Naive B cell (primary cell): Measurements from ENCODE around the gene CD99. TPM values are rescaled to one million over a fixed set of nuclear protein-coding genes. Genes with fewer than 3 reads are reported as not detected.
A peak's percentile ranks its signal among the peaks of the same experiment; 100 is the strongest.

Source experiments
- ATAC-seq, 2 donors: fragments of 150-1000 bp; cut with Tn5 transposase; 2 replicates each; pipeline ENCODE4 v1.10.0; 2021; ENCODE audit warnings: low read depth in 2 of 2, mild to moderate bottlenecking in 2 of 2, moderate library complexity in 2 of 2
- DNase-seq: peaks from one replicate; pipeline ENCODE4 v3.0.0; 2022
- H3K27ac Mint-ChIP-seq, 6 donors: one replicate each; pipeline ENCODE4 v1.8.0; 2020 to 2022; ENCODE audit warnings: mild to moderate bottlenecking in 6 of 6, mixed read lengths in 6 of 6, moderate library complexity in 5 of 6, inconsistent platforms in 2 of 6
- H3K27me3 Mint-ChIP-seq, 3 donors: one replicate each; pipeline ENCODE4 v1.8.0; 2021 to 2022; ENCODE audit warnings: mixed read lengths in 3 of 3, mild to moderate bottlenecking in 1 of 3
- H3K36me3 Mint-ChIP-seq, 2 donors: one replicate each; pipeline ENCODE4 v1.8.0; 2020 to 2022; ENCODE audit warnings: mixed read lengths in 2 of 2, inconsistent platforms in 1 of 2, mild to moderate bottlenecking in 1 of 2
- H3K4me1 Mint-ChIP-seq, 3 donors: one replicate each; pipeline ENCODE4 v1.8.0; 2020 to 2022; ENCODE audit warnings: mixed read lengths in 3 of 3, inconsistent platforms in 1 of 3, mild to moderate bottlenecking in 1 of 3, moderate library complexity in 1 of 3
- H3K4me3 Mint-ChIP-seq, 8 donors: one replicate each; pipeline ENCODE4 v1.8.0; 2020 to 2022; ENCODE audit warnings: mild to moderate bottlenecking in 8 of 8, mixed read lengths in 8 of 8, moderate library complexity in 8 of 8, inconsistent platforms in 2 of 8
- H3K9me3 Mint-ChIP-seq, 7 donors: one replicate each; pipeline ENCODE4 v1.8.0; 2020 to 2022; ENCODE audit warnings: mixed read lengths in 7 of 7, mild to moderate bottlenecking in 5 of 7, inconsistent platforms in 2 of 7, moderate library complexity in 1 of 7
- polyA plus RNA-seq, 6 donors: library from polyadenylated mRNA; unstranded; fragments of 300-500 nt; fragmentation: Illumina TruSeq; gene quantifications; one replicate each; pipeline ENCODE4 v1.2.3, GENCODE V29; 2021; ENCODE audit warnings: low read depth in 6 of 6

Gene CD99
- polyA plus RNA-seq, 6 donors from 2014 or later, result 85.3 to 132 (median 119) TPM

DNA sequence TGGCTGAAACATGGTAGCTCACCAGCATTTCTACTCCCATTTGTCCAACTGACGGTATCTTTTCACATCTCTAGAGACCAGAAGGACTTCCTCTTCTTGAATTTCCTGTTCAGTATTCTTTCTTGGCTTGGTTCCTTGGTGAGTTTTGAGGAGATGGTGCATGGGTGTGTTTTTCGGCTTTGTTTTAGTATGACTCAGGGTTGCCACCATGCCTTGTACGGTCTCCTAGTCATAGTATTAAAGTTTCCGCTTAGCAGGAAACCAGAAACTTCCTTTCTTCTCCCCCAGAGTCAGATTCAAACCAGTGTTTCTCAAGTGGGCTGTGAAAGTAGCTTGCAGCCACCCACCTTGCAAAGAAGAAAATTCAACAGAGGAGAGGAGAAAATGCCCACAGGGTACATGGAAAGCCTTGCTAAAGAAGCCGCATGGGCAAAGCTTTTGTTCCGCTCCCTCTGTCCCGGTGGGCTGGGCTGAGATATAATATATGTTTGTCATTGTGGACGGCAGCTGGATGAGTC lies 5.7 kb downstream of the CD99 start:
- H3K27me3 Mint-ChIP-seq, result no peaks in the 10 kb centered on the region
- H3K4me3 Mint-ChIP-seq, result peak overlapping the region; percentile 34 to 84 (median 72)
- peaks cover 71 to 96% (median 95%) of the 10 kb centered on the region in 3 donors for H3K4me1 Mint-ChIP-seq
- ATAC-seq, result peak; percentile 74 to 75
- peak; percentile 59 for DNase-seq
- peak overlapping the region in 4 of 6 donors; percentile 1 to 88 (median 36) for H3K27ac Mint-ChIP-seq
- peaks cover 0 to 7% (median 0%) of the 10 kb centered on the region in 7 donors for H3K9me3 Mint-ChIP-seq
- peaks cover 10 to 17% of the 10 kb centered on the region in 2 donors for H3K36me3 Mint-ChIP-seq

GRCh38 chrX:2697306-2697705 lies 6.2 kb downstream of the CD99 start:
- H3K27ac Mint-ChIP-seq, result peak overlapping the region in 4 of 6 donors; percentile 3 to 88 (median 27)
- H3K36me3 Mint-ChIP-seq, result peaks cover 10 to 17% of the 10 kb centered on the region in 2 donors
- peaks cover 71 to 96% (median 95%) of the 10 kb centered on the region in 3 donors for H3K4me1 Mint-ChIP-seq
- no peak for DNase-seq
- H3K4me3 Mint-ChIP-seq, result peak overlapping the region; percentile 34 to 84 (median 72)
- peaks cover 0 to 7% (median 0%) of the 10 kb centered on the region in 7 donors for H3K9me3 Mint-ChIP-seq
- no peak for ATAC-seq
- no peaks in the 10 kb centered on the region for H3K27me3 Mint-ChIP-seq

DNA sequence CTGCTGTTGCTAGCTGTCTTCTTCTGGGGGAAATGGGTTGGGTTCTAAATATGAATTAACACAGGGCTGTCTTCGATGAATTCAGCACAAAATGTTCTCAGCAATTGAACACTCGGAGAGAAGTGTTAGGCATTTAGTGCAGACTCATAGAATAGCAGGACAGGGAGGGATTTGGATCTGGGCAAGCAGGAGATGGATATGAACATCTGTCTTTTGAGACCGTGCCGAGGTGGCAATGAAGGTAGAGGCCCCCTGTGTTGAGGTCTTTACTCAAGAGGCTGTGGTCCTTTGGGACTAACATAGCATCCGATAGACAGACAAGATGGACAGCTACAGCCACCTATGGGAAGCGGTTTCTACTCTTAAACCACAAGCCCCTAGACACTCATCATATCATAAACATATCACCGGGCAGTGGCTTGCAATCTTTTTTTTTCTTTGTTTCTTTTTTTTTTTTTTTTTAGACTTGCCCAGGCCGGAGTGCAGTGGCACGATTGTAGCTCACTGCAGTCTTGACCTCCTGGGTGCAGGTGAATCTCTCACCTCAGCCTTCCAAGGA lies 6.7 kb downstream of the CD99 start:
- Mint-ChIP-seq H3K9me3 (peaks cover 0 to 7% (median 0%) of the 10 kb centered on the region in 7 donors), H3K4me3 (peak overlapping the region in 7 of 8 donors; percentile 34 to 84 (median 73)), H3K4me1 (peaks cover 66 to 94% (median 90%) of the 10 kb centered on the region in 3 donors), H3K27me3 (no peaks in the 10 kb centered on the region), H3K36me3 (peaks cover 10 to 17% of the 10 kb centered on the region in 2 donors), H3K27ac (peak overlapping the region in 5 of 6 donors; percentile 3 to 76 (median 33))
- DNase-seq, result no peak
- no peak for ATAC-seq

DNA sequence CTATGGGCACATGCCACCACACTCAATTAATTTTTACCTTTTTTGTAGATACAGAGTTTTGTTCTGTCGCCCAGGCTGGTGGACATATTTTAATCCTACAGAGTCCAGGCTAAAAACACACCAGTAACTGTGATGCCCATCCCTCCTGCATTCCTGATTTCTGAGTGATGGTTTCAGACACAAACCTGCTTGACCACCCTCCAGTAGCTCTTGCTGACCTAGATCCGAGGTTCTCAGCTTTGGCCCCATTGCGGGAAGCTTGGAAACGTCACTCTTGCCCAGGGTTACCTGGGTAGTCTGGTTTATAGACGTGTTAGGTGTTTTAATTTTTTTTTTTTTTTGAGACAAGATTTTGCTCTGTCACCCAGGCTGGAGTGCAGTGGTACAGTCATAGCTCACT lies 7.5 kb downstream of the CD99 start:
- no peak for DNase-seq
- peaks cover 58 to 86% (median 82%) of the 10 kb centered on the region in 3 donors for H3K4me1 Mint-ChIP-seq
- no peak for ATAC-seq
- peak overlapping the region in 1 of 6 donors; percentile 76 for H3K27ac Mint-ChIP-seq
- H3K36me3 Mint-ChIP-seq, result peaks cover 10 to 17% of the 10 kb centered on the region in 2 donors
- H3K4me3 Mint-ChIP-seq, result peak overlapping the region in 4 of 8 donors; percentile 4 to 29 (median 9)
- peaks cover 0 to 7% (median 0%) of the 10 kb centered on the region in 7 donors for H3K9me3 Mint-ChIP-seq
- H3K27me3 Mint-ChIP-seq, result no peaks in the 10 kb centered on the region

DNA sequence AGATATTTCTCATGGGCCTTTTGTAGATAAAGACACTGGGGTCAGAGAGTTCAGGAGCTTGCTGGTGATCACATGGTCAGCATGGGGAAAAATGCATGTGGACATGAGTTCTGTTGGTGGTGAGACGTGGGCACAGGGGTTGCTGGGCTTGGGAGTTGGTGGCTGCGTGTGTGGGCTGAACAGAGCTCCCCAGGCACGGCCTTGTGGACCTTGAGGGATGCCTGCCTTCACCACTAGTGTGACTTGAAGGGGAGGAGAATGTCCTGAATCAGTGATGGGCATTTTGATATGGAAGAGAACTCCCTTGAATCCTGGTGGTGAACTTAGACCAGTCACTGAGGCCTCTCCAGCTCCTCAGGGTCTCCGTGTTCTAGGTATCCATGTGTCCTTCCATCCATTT lies 8.9 kb downstream of the CD99 start:
- peak overlapping the region in 1 of 6 donors; percentile 90 for H3K27ac Mint-ChIP-seq
- peaks cover 10 to 17% of the 10 kb centered on the region in 2 donors for H3K36me3 Mint-ChIP-seq
- peak overlapping the region in 4 of 8 donors; percentile 20 to 77 (median 68) for H3K4me3 Mint-ChIP-seq

GRCh38 chrX:2700405-2701320 lies 9.6 kb downstream of the CD99 start:
- Mint-ChIP-seq H3K27ac (peak overlapping the region in 3 of 6 donors; percentile 27 to 90 (median 29)), H3K36me3 (peaks cover 10 to 17% of the 10 kb centered on the region in 2 donors), H3K4me1 (peaks cover 55 to 73% (median 64%) of the 10 kb centered on the region in 3 donors), H3K27me3 (no peaks in the 10 kb centered on the region), H3K9me3 (peaks cover 0 to 7% (median 0%) of the 10 kb centered on the region in 7 donors), H3K4me3 (peak overlapping the region in 5 of 8 donors; percentile 20 to 88 (median 68))
- no peak for ATAC-seq
- DNase-seq, result no peak

More for the DNA sequence above, 8.9 kb downstream of the CD99 start:
- Mint-ChIP-seq H3K27me3 (no peaks in the 10 kb centered on the region), H3K9me3 (peaks cover 0 to 7% (median 0%) of the 10 kb centered on the region in 7 donors), H3K4me1 (peaks cover 52 to 75% (median 69%) of the 10 kb centered on the region in 3 donors)
- DNase-seq (no peak), ATAC-seq (no peak)

GRCh38 chrX:2701600-2701999 lies 10.5 kb downstream of the CD99 start:
- Mint-ChIP-seq H3K27ac (peak overlapping the region in 5 of 6 donors; percentile 29 to 87 (median 86)), H3K36me3 (peaks cover 10 to 17% of the 10 kb centered on the region in 2 donors), H3K4me3 (peak overlapping the region in 7 of 8 donors; percentile 34 to 88 (median 56)), H3K9me3 (peaks cover 0 to 7% (median 0%) of the 10 kb centered on the region in 7 donors), H3K4me1 (peaks cover 47 to 69% (median 55%) of the 10 kb centered on the region in 3 donors), H3K27me3 (no peaks in the 10 kb centered on the region)
- ATAC-seq, result peak; percentile 55 to 65
- peak; percentile 24 for DNase-seq

GRCh38 chrX:2703991-2704369 lies 12.9 kb downstream of the CD99 start:
- Mint-ChIP-seq H3K27me3 (no peaks in the 10 kb centered on the region), H3K27ac (no peak overlapping the region), H3K4me1 (peaks cover 49 to 69% (median 54%) of the 10 kb centered on the region in 3 donors), H3K9me3 (peaks cover 0 to 7% (median 0%) of the 10 kb centered on the region in 7 donors), H3K36me3 (peaks cover 10 to 17% of the 10 kb centered on the region in 2 donors), H3K4me3 (no peak overlapping the region)
- DNase-seq (no peak), ATAC-seq (no peak)

DNA sequence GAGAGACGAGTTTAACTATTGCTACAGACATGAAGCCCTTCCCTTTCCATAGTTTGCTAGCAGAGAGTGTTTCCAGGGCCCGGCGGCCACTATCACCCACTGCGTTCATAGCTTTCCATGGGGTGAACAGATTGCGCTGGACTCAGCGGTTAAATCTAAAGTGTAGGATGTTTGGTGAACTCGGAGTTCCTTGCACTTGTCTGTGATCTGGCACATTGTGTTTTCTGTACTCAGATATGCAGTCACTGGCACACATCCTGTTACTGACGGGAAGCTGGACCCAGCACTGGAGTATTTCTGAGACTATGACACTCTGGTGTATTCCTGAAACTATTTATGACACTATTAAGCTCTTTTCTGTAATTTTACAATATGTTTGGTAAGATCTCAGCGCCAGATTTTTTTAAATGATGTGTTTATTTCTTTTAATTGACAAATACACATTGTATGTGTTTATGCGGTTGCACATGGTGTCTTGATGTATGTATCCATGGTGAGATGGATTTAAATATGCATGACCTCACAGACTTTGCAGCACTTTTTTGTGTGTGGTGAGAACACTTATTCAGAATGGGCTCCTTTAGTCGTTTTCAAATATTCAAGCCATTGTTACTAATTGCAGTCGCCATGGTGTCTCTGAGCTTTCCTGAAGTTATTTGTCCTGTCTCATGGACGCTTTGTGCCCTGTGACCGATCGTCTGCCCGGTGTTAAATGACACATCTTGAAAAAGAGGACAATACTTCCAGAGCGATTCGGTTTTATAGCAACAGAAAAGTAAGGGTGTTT lies 14.1 kb downstream of the CD99 start:
- Mint-ChIP-seq H3K36me3 (peaks cover 5 to 11% of the 10 kb centered on the region in 2 donors), H3K9me3 (peaks cover 0 to 6% (median 0%) of the 10 kb centered on the region in 7 donors), H3K27ac (peak overlapping the region in 1 of 6 donors; percentile 57), H3K4me3 (peak overlapping the region in 1 of 8 donors; percentile 12), H3K4me1 (peaks cover 56 to 70% (median 56%) of the 10 kb centered on the region in 3 donors), H3K27me3 (no peaks in the 10 kb centered on the region)
- ATAC-seq, result no peak
- DNase-seq, result no peak

- Mint-ChIP-seq H3K27me3 (no peaks in the 10 kb centered on the region), H3K27ac (peak overlapping the region; percentile 34 to 94 (median 90)), H3K9me3 (no peaks in the 10 kb centered on the region), H3K4me3 (peak overlapping the region; percentile 43 to 84 (median 75)), H3K36me3 (no peaks in the 10 kb centered on the region), H3K4me1 (peaks cover 41 to 62% (median 43%) of the 10 kb centered on the region in 3 donors)
- peak; percentile 87 for DNase-seq
- peak; percentile 88 for ATAC-seq
Observed at GRCh38 chrX:2707334-2707760, 16.3 kb downstream of the CD99 start.

GRCh38 chrX:2708021-2708420 lies 16.9 kb downstream of the CD99 start:
- H3K36me3 Mint-ChIP-seq, result no peaks in the 10 kb centered on the region
- DNase-seq (no peak), ATAC-seq (no peak)
- H3K27me3 Mint-ChIP-seq, result no peaks in the 10 kb centered on the region
- H3K4me1 Mint-ChIP-seq, result peaks cover 41 to 59% (median 43%) of the 10 kb centered on the region in 3 donors
- H3K4me3 Mint-ChIP-seq, result peak overlapping the region; percentile 31 to 79 (median 70)
- no peaks in the 10 kb centered on the region for H3K9me3 Mint-ChIP-seq
- peak overlapping the region; percentile 34 to 94 (median 90) for H3K27ac Mint-ChIP-seq

DNA sequence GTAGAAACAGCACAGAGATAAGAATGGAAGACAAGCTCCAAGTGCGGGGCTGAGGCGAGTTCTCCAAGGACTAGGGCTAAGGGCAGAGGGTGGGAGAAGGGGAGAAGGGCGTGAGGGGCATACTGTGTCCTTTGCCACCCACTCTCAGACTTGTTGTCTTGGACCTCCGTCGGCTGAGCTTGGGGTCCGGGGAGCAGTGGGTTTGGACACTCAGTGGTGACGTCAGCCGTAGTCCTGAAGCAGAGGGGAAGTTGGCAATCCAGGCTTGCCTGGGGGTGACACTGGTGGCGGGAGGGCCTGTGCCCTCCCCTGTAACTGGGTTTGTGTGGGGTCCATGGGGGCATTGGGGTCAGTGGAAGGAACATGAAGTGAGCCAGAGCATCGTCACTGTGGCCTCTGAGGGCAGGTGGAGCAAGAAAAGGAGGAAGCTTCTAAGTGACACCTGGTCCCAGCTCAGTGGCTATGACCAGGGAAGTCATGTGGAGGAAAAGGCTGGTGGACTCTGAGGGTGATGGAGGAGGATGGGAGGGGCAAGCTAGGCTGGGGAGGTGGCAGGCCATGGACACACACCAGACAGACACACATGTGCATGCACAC lies 17.6 kb downstream of the CD99 start:
- Mint-ChIP-seq H3K27ac (peak overlapping the region; percentile 50 to 95 (median 90)), H3K27me3 (no peaks in the 10 kb centered on the region)
- ATAC-seq, result no peak

More for the DNA sequence above, 17.6 kb downstream of the CD99 start:
- H3K4me3 Mint-ChIP-seq, result peak overlapping the region; percentile 31 to 83 (median 69)
- DNase-seq, result peak; percentile 26
- peaks cover 41 to 60% (median 43%) of the 10 kb centered on the region in 3 donors for H3K4me1 Mint-ChIP-seq
- H3K36me3 Mint-ChIP-seq, result no peaks in the 10 kb centered on the region
- no peaks in the 10 kb centered on the region for H3K9me3 Mint-ChIP-seq
